ENCODE data around the gene FAM83E.

DNA sequence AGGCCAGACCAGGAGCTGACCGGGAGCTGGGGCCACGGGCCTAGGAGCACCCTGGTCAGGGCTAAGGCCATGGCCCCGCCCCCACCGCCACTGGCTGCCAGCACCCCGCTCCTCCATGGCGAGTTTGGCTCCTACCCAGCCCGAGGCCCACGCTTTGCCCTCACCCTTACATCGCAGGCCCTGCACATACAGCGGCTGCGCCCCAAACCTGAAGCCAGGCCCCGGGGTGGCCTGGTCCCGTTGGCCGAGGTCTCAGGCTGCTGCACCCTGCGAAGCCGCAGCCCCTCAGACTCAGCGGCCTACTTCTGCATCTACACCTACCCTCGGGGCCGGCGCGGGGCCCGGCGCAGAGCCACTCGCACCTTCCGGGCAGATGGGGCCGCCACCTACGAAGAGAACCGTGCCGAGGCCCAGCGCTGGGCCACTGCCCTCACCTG, 11.0 kb upstream of the FAM83E start:
- TF ChIP-seq TARDBP (IDR thresholded peaks at IDR 0.05) (no peak), BHLHE40 (IDR thresholded peaks at IDR 0.05; ENCODE audit: borderline replicate concordance) (no peak), SUZ12 (IDR thresholded peaks at IDR 0.05) (no peak), FOXM1 (IDR thresholded peaks at IDR 0.05; ENCODE audit: borderline replicate concordance) (no peak), FOXA1 (IDR thresholded peaks at IDR 0.05) (no peak), SP1 (IDR thresholded peaks at IDR 0.05) (no peak), PKNOX1 (IDR thresholded peaks at IDR 0.05) (no peak), FOXK2 (IDR thresholded peaks at IDR 0.05) (no peak), L3MBTL2 (conservative IDR thresholded peaks at IDR 0.05) (no peak), ELF4 (IDR thresholded peaks at IDR 0.05) (no peak), ARNT (IDR thresholded peaks at IDR 0.05) (no peak), NFRKB (IDR thresholded peaks at IDR 0.05) (no peak), CTBP1 (IDR thresholded peaks at IDR 0.05; ENCODE audit: borderline replicate concordance) (no peak)
